Measurements from ENCODE around the gene SRPRB.

Gene SRPRB

GRCh38 chr3:133849346-133849745 lies 43.7 kb downstream of the SRPRB start:
- no peak for DNase-seq

- DNase-seq: no peak
Observed at GRCh38 chr3:133850034-133850433, 44.4 kb downstream of the SRPRB start.

- no peak for DNase-seq
Observed at GRCh38 chr3:133851266-133851906, 45.8 kb downstream of the SRPRB start.

GRCh38 chr3:133851931-133852330 lies 46.3 kb downstream of the SRPRB start:
- no peak for DNase-seq

GRCh38 chr3:133853063-133853924 lies 47.7 kb downstream of the SRPRB start:
- no peak for DNase-seq

GRCh38 chr3:133853925-133854227 lies 48.3 kb downstream of the SRPRB start:
- DNase-seq: no peak

- DNase-seq: no peak
Observed at GRCh38 chr3:133854264-133855001, 48.8 kb downstream of the SRPRB start.

- no peak for DNase-seq
Observed at GRCh38 chr3:133855002-133855370, 49.4 kb downstream of the SRPRB start.

DNA sequence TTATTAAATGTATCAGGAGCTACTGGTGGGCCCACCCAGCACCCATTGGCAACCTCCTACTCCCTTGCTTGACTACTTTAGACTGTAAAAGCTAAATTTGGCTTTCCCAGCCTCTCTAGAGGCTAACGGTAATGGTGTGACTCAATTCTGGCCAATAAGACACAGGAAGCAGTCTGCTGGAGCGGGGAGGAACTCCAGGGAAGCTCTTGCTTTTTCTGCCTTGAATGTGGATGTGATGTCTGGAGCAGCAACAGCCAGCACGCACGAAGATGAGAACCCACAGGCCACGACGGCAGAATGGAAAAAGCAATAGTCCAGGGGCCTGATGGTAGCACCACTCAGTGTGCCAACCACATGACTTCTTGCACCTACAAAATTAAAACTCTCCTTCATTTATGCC lies 50.2 kb downstream of the SRPRB start:
- no peak for DNase-seq

DNA sequence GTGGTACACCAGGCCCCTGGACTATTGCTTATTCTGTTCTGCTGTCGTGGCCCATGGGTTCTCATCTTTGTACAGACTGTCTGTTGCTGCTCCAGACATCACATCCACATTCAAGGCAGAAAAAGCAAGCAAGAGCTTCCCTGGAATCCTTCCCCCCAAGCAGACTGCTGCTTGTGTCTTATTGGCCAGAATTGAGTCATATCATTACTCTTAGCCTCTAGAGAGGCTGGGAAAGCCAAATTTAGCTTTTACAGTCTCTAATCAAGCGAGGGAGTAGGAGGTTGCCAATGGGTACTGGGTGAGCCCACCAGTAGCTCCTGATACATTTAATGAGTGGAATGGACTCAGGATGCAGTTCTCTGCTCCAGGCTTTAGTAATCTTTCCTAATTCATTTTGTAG lies 50.7 kb downstream of the SRPRB start:
- DNase-seq: no peak

DNA sequence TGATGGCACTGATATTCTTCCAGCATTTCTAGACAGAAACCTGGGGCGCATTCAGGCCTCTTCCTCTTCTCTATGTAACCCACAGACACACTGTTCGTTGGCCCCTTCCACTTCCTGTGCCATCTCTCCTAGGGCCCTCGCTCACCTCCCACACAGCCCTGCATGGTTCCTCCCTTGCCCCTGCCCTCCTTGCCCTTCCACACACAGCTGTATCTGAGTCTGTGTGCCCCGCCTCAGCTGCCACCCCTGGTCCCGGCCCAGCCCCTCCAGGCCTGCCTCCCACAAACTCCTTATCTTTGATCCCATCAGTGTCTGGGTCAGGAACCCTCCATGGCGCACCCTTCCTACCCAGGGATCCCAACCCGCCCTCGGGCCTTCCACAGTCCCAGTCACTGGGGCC lies 52.2 kb downstream of the SRPRB start:
- no peak for DNase-seq

DNA sequence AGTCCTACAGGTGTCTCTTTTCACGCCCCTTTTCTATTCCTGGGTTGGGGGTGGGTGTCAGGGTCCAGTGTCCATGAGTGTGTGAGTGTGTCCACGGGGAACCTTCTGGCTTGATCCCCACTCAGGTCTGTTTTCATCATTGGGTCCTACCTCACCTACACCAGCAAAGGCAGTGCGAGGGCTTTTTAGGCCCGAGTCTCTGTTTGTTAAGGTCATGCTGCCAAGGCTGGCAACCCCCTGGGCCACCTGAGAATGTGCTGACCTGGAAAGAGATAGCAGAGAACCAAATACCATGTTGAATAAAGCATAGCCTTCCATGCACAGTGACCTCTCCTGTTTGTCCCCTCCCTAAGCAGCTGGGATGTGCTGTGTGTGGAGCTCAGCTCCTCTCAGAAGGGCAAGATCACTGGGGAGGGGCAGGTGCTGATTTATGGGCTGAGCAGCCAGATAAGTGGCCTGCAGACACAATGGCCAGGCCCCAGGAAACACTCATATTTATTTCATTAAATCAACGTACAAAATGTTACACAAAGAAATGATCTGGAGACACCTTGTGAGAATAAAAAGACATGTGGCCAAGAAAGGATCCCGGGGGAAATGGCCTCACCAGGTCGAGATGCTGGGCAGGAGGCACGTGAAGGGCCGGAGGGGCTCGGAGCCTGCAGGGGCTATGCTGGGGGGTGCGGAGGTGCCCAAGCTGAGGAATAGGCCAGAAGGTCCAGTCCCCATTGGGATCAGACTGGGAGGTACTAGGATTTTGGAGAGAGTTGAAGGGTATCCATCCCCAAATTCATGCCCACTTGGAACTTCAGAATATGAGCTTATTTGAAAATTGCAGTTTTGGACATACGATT lies 54.0 kb downstream of the SRPRB start:
- DNase-seq: no peak

DNA sequence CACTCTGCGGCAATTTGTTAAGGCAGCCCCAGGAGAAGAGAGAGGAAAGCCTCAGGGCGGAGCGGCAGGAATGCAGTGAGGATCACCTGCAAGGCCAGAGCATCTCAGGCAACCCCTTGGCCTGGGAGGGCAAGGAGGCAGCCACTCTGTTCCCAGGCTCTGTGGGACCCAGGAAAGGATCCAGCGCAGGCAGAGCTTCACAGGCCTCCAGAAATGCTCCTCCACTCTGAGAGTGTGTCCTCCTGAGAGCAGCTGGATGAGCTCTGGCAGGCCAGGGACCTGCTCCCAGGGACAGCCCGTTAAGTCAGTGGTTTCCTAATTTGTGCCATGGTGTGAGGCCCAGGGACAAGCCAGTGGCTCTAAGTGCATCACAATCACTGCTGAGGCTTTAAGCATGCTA lies 54.9 kb downstream of the SRPRB start:
- DNase-seq: no peak

- DNase-seq: no peak
Observed at GRCh38 chr3:133862161-133862560, 56.5 kb downstream of the SRPRB start.

DNA sequence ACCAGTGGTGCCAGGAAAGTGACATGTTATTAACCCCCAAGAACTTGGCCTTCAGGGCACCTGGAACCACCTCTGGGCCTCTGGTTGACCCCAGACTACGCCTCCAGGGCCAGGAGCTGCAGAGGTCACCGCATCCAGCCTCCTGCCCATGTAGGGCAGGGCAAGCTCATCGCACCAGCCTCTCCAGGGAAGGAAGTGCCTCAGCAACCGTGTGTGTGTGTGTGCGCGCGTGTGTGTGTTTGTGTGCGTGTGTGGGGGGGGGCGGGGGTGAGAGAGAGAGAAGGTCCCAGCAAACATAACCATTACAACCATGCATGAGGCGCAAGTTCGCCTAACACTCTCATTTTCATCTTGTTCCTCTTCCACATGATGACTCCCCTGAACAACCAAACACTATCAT lies 58.3 kb downstream of the SRPRB start:
- DNase-seq: no peak

DNA sequence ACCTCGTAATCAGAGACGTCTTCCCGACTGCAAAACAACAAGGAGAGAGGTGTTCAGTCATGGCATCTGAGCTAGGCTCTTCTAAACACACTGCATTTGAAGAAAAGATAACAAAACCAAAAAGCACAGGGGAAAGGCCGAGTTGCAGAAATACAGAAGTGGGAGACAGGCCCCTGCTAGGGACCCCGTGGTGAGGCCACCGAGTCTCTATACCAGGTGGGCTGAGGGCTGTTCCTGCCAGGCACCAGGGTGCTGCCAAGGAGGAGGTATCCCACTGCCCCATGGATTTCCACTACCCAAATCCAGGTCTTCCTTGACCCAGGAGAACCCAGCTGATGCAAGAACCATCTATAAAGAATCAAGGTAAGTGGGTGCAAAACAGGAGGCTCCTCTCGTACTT lies 59.0 kb downstream of the SRPRB start:
- DNase-seq: no peak

DNA sequence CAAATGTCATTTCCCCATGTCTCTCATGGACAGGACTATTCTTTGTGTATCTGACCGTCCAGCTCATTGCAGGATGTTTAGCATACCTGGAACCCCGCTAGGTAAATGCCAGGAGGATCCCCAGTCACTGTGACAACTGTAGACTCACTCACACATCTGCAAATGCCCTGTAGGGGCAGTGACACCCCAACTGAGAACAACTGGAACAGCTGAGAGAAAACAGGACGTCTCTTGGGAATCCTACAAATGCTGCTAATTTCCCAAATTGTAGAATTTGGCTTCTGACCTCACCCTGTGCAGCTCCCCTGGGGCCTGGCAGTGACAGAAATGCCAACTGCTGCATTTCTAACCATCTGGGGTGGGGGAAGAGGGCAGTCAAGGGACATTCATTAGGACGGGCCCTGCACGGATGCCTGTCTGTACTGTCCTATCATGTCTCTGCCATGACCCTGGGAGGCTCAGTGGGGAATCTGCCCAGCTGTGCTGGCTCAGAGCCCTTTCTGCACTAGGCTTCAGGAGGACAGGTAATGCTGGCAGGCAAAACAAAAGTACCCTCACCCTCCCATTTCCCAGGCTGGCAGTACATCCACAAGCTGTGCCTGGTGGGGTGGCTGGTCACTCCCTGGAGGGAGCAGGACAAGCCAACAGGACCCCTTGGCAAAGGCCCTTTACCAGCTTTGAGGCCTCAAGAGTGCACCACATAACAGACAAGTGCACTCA lies 59.7 kb downstream of the SRPRB start:
- DNase-seq: no peak

DNA sequence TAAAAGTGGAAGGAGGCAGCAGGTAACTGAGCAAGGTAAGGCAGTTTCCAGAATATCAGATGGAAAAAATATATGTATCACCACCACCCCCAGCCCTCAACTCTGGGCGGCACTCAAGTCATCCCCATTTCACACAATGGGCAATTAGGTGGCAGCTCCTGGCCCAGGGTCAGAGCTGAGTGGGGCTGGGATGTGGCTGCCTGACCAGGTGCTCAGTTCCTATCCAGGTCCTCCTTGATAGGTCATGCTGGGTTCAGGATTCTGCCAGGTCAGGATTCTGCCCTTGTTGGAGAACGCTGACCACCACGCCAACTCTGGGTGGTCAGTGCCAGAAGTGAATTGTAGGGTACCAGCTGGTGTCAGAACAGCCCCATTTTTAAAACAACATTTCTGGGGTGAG lies 60.5 kb downstream of the SRPRB start:
- no peak for DNase-seq

GRCh38 chr3:133868186-133868585 lies 62.6 kb downstream of the SRPRB start:
- no peak for DNase-seq

GRCh38 chr3:133868758-133869475 lies 63.3 kb downstream of the SRPRB start:
- no peak for DNase-seq

GRCh38 chr3:133869586-133869985 lies 64.0 kb downstream of the SRPRB start:
- no peak for DNase-seq

- no peak for DNase-seq
Observed at GRCh38 chr3:133870822-133871221, 65.2 kb downstream of the SRPRB start.

All from right hindlimb (tissue), 1 donor.